HUES48 (cell line): ENCODE data around the gene SLC1A3.

ENCODE experiments used
- H3K27ac ChIP-seq: one replicate; pipeline ENCODE4 v1.7.0; 2013; ENCODE audit warnings: low read depth, low read length, inconsistent platforms
- H3K27me3 ChIP-seq: 2 replicates; pipeline ENCODE4 v1.6.1; 2013; ENCODE audit warnings: mild to moderate bottlenecking, low read length; ENCODE audit not compliant: control insufficient read depth, insufficient read depth
- H3K36me3 ChIP-seq: 2 replicates; pipeline ENCODE4 v1.6.1; 2013; ENCODE audit warnings: low read length; ENCODE audit not compliant: control insufficient read depth, insufficient read depth
- H3K4me1 ChIP-seq: 2 replicates; pipeline ENCODE4 v1.6.1; 2013; ENCODE audit warnings: mild to moderate bottlenecking, low read length; ENCODE audit not compliant: control insufficient read depth, insufficient read depth
- H3K4me3 ChIP-seq: 2 replicates; pipeline ENCODE4 v1.5.1; 2013; ENCODE audit warnings: mild to moderate bottlenecking, low read depth, low read length
- H3K9ac ChIP-seq: 2 replicates; pipeline ENCODE4 v1.6.1; 2013; ENCODE audit warnings: mild to moderate bottlenecking, low read depth, low read length, moderate library complexity
- H3K9me3 ChIP-seq: 2 replicates; pipeline ENCODE4 v1.6.1; 2013; ENCODE audit warnings: low read length; ENCODE audit not compliant: control insufficient read depth, insufficient read depth

Gene SLC1A3

GRCh38 chr5:36644727-36645126 lies 38.3 kb downstream of the SLC1A3 start:
- no peaks in the 10 kb centered on the region for H3K27me3 ChIP-seq
- no peak overlapping the region for H3K4me3 ChIP-seq
- no peak overlapping the region for H3K9ac ChIP-seq
- no peaks in the 10 kb centered on the region for H3K36me3 ChIP-seq
- H3K4me1 ChIP-seq = no peaks in the 10 kb centered on the region
- H3K9me3 ChIP-seq = no peaks in the 10 kb centered on the region
- H3K27ac ChIP-seq = no peak overlapping the region

GRCh38 chr5:36646100-36646499 lies 39.7 kb downstream of the SLC1A3 start:
- no peak overlapping the region for H3K27ac ChIP-seq
- no peak overlapping the region for H3K9ac ChIP-seq
- H3K36me3 ChIP-seq = no peaks in the 10 kb centered on the region
- no peaks in the 10 kb centered on the region for H3K9me3 ChIP-seq
- no peaks in the 10 kb centered on the region for H3K27me3 ChIP-seq
- no peak overlapping the region for H3K4me3 ChIP-seq
- H3K4me1 ChIP-seq = no peaks in the 10 kb centered on the region

- no peak overlapping the region for H3K9ac ChIP-seq
- no peak overlapping the region for H3K4me3 ChIP-seq
- no peaks in the 10 kb centered on the region for H3K9me3 ChIP-seq
- H3K27me3 ChIP-seq = no peaks in the 10 kb centered on the region
- H3K27ac ChIP-seq = no peak overlapping the region
- H3K4me1 ChIP-seq = no peaks in the 10 kb centered on the region
- no peaks in the 10 kb centered on the region for H3K36me3 ChIP-seq
Measured at GRCh38 chr5:36646507-36647023, 40.2 kb downstream of the SLC1A3 start.

- H3K27ac ChIP-seq = no peak overlapping the region
- H3K4me3 ChIP-seq = no peak overlapping the region
- H3K4me1 ChIP-seq = no peaks in the 10 kb centered on the region
- H3K27me3 ChIP-seq = no peaks in the 10 kb centered on the region
- no peak overlapping the region for H3K9ac ChIP-seq
- no peaks in the 10 kb centered on the region for H3K36me3 ChIP-seq
- H3K9me3 ChIP-seq = no peaks in the 10 kb centered on the region
Measured at GRCh38 chr5:36647046-36647445, 40.6 kb downstream of the SLC1A3 start.

- Histone ChIP-seq H3K9ac (no peak overlapping the region), H3K36me3 (no peaks in the 10 kb centered on the region), H3K9me3 (no peaks in the 10 kb centered on the region), H3K27ac (no peak overlapping the region), H3K4me3 (no peak overlapping the region), H3K27me3 (no peaks in the 10 kb centered on the region), H3K4me1 (no peaks in the 10 kb centered on the region)
Measured at GRCh38 chr5:36648426-36648825, 42.0 kb downstream of the SLC1A3 start.

GRCh38 chr5:36651761-36652685 lies 45.6 kb downstream of the SLC1A3 start:
- Histone ChIP-seq H3K27me3 (no peaks in the 10 kb centered on the region), H3K27ac (no peak overlapping the region), H3K4me3 (no peak overlapping the region), H3K9ac (no peak overlapping the region), H3K9me3 (no peaks in the 10 kb centered on the region), H3K4me1 (peaks cover 15% of the 10 kb centered on the region), H3K36me3 (no peaks in the 10 kb centered on the region)

GRCh38 chr5:36653044-36653705 lies 46.8 kb downstream of the SLC1A3 start:
- no peak overlapping the region for H3K9ac ChIP-seq
- H3K27ac ChIP-seq = no peak overlapping the region

GRCh38 chr5:36654564-36654963 lies 48.2 kb downstream of the SLC1A3 start:
- no peaks in the 10 kb centered on the region for H3K9me3 ChIP-seq
- H3K9ac ChIP-seq = no peak overlapping the region
- peaks cover 15% of the 10 kb centered on the region for H3K4me1 ChIP-seq
- no peaks in the 10 kb centered on the region for H3K27me3 ChIP-seq
- no peak overlapping the region for H3K27ac ChIP-seq
- H3K36me3 ChIP-seq = no peaks in the 10 kb centered on the region
- H3K4me3 ChIP-seq = no peak overlapping the region

More at GRCh38 chr5:36653044-36653705, 46.8 kb downstream of the SLC1A3 start:
- Histone ChIP-seq H3K4me1 (peaks cover 15% of the 10 kb centered on the region), H3K36me3 (no peaks in the 10 kb centered on the region), H3K27me3 (no peaks in the 10 kb centered on the region), H3K9me3 (no peaks in the 10 kb centered on the region), H3K4me3 (no peak overlapping the region)

- no peak overlapping the region for H3K4me3 ChIP-seq
- no peaks in the 10 kb centered on the region for H3K9me3 ChIP-seq
- peaks cover 15% of the 10 kb centered on the region for H3K4me1 ChIP-seq
- H3K9ac ChIP-seq = no peak overlapping the region
- no peaks in the 10 kb centered on the region for H3K36me3 ChIP-seq
- H3K27ac ChIP-seq = no peak overlapping the region
- no peaks in the 10 kb centered on the region for H3K27me3 ChIP-seq
Measured at GRCh38 chr5:36655161-36655560, 48.8 kb downstream of the SLC1A3 start.

GRCh38 chr5:36656556-36656955 lies 50.1 kb downstream of the SLC1A3 start:
- Histone ChIP-seq H3K36me3 (no peaks in the 10 kb centered on the region), H3K27me3 (no peaks in the 10 kb centered on the region), H3K9ac (no peak overlapping the region), H3K27ac (no peak overlapping the region), H3K4me1 (peaks cover 15% of the 10 kb centered on the region), H3K4me3 (no peak overlapping the region), H3K9me3 (no peaks in the 10 kb centered on the region)

GRCh38 chr5:36657563-36657995 lies 51.2 kb downstream of the SLC1A3 start:
- Histone ChIP-seq H3K27me3 (no peaks in the 10 kb centered on the region), H3K9ac (no peak overlapping the region), H3K4me3 (no peak overlapping the region), H3K36me3 (no peaks in the 10 kb centered on the region), H3K9me3 (no peaks in the 10 kb centered on the region), H3K27ac (no peak overlapping the region), H3K4me1 (peaks cover 15% of the 10 kb centered on the region)
